DND-41 (cell line): ENCODE data around the gene TMX1.

Source experiments
- CTCF ChIP-seq: IDR thresholded peaks from 2 replicates; pipeline ENCODE4 v1.5.1; 2012; ENCODE audit warnings: borderline replicate concordance, low read length, moderate library complexity, mild to moderate bottlenecking; ENCODE audit not compliant: poor library complexity, severe bottlenecking; ENCODE audit errors: extremely low read depth
- EZH2 ChIP-seq: IDR thresholded peaks from 3 replicates; pipeline ENCODE4 v1.6.1; 2012; ENCODE audit warnings: borderline replicate concordance, low read depth, mild to moderate bottlenecking, moderate library complexity, low read length, inconsistent platforms; ENCODE audit not compliant: severe bottlenecking

- no peak for TF ChIP-seq EZH2
- TF ChIP-seq CTCF, result no peak
Measured at GRCh38 chr14:51208982-51209381, 31.1 kb upstream of the TMX1 start.
